GM21737 (cell line): ENCODE measurements around the gene DCUN1D2.
"Not testable (repeated sequence)": the region's sequence is repeated elsewhere in the genome, so short reads cannot be mapped to it uniquely, and the experiment has no call there.

Experiments
- ATAC-seq: cut with Tn5 transposase; IDR thresholded peaks from one replicate; pipeline ENCODE4 v1.9.1; 2021; ENCODE audit warnings: mild to moderate bottlenecking, moderate library complexity; ENCODE audit not compliant: unreplicated experiment

Gene DCUN1D2

GRCh38 chr13:113490496-113491417 lies at the start of gene DCUN1D2:
Gene DCUN1D2, minus strand, starts transcription at chr13:113490711. Its CDS starts 42 bp downstream, at chr13:113490669.
- ATAC-seq: peak; percentile 78

- no peak for ATAC-seq
Measured at GRCh38 chr13:113539822-113540221, 49.3 kb upstream of the DCUN1D2 start.

- no peak for ATAC-seq
Measured at GRCh38 chr13:113539176-113539575, 48.7 kb upstream of the DCUN1D2 start.

GRCh38 chr13:113538689-113539058 lies 48.2 kb upstream of the DCUN1D2 start:
- no peak for ATAC-seq

GRCh38 chr13:113537909-113538688 lies 47.6 kb upstream of the DCUN1D2 start:
- ATAC-seq: no peak

- no peak for ATAC-seq
Measured at GRCh38 chr13:113537205-113537604, 46.7 kb upstream of the DCUN1D2 start.

GRCh38 chr13:113536461-113537110 lies 46.1 kb upstream of the DCUN1D2 start:
- no peak for ATAC-seq

GRCh38 chr13:113535381-113535781 lies 44.9 kb upstream of the DCUN1D2 start:
- no peak for ATAC-seq

- no peak for ATAC-seq
Measured at GRCh38 chr13:113534236-113534860, 43.8 kb upstream of the DCUN1D2 start.

GRCh38 chr13:113533161-113533840 lies 42.8 kb upstream of the DCUN1D2 start:
- ATAC-seq: no peak

GRCh38 chr13:113532156-113532806 lies 41.8 kb upstream of the DCUN1D2 start:
- ATAC-seq: no peak

- ATAC-seq: no peak
Measured at GRCh38 chr13:113531041-113531873, 40.7 kb upstream of the DCUN1D2 start.

- no peak for ATAC-seq
Measured at GRCh38 chr13:113528813-113529180, 38.3 kb upstream of the DCUN1D2 start.

- ATAC-seq: no peak
Measured at GRCh38 chr13:113528101-113528812, 37.7 kb upstream of the DCUN1D2 start.

- no peak for ATAC-seq
Measured at GRCh38 chr13:113527272-113527958, 36.9 kb upstream of the DCUN1D2 start.

GRCh38 chr13:113526466-113527220 lies 36.1 kb upstream of the DCUN1D2 start:
- ATAC-seq: no peak

GRCh38 chr13:113522438-113522837 lies 31.9 kb upstream of the DCUN1D2 start:
- not testable (repeated sequence) for ATAC-seq
